GM23248 (cell line): ENCODE results near the gene GNB1.
"Not testable (repeated sequence)": the region's sequence is repeated elsewhere in the genome, so short reads cannot be mapped to it uniquely, and the experiment has no call there.

Experiments
- EZH2 ChIP-seq: fragments of 200-600 bp; sonication (generic); IDR thresholded peaks from 2 replicates; pipeline ENCODE4 v1.6.1; 2018; ENCODE audit warnings: antibody characterized with exemption, mild to moderate bottlenecking; ENCODE audit not compliant: insufficient read depth, poor library complexity, severe bottlenecking
- EZH2phosphoT487 ChIP-seq: fragments of 200-600 bp; sonication (generic); IDR thresholded peaks from 2 replicates; pipeline ENCODE4 v1.6.1; 2018; ENCODE audit warnings: antibody characterized with exemption, moderate library complexity, mild to moderate bottlenecking, low read depth; ENCODE audit not compliant: insufficient read depth

GRCh38 chr1:1883890-1884289 lies 7.0 kb downstream of the GNB1 start:
- TF ChIP-seq EZH2, EZH2phosphoT487: not testable (repeated sequence)
